Activated CD4-positive, alpha-beta T cell treated with anti-CD3 and anti-CD28 coated beads, Interleukin-2, amount 50 U/mL, for 1 hour (primary cell): ENCODE data around the gene NUP35.
"Not testable (repeated sequence)": the region's sequence is repeated elsewhere in the genome, so short reads cannot be mapped to it uniquely, and the experiment has no call there.

Experiments
- DNase-seq: peaks from one replicate; pipeline ENCODE4 v3.0.0-alpha.2; 2020

NUP35 gene

DNA sequence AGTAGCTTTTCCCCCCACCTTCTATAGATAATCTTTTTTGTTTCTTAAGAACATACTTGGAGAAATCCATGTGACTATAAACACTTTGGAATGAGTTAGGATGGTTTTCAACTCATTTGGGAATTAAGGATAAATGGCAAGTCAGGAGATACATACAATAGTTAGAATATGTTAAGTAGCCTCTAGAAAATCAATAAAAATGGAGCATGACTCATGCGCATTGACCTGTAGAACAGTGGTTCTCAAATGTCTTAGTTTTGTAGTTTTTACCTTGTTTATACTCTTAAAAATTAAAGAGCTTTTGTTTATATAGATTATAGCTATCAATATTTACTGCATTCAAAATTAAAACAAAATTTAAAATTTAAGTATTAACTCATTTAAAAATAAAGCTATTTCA is 24.7 kb downstream of the NUP35 start:
- no peak for DNase-seq

- DNase-seq: no peak
Observed at GRCh38 chr2:183149489-183149888, 25.2 kb downstream of the NUP35 start.

DNA sequence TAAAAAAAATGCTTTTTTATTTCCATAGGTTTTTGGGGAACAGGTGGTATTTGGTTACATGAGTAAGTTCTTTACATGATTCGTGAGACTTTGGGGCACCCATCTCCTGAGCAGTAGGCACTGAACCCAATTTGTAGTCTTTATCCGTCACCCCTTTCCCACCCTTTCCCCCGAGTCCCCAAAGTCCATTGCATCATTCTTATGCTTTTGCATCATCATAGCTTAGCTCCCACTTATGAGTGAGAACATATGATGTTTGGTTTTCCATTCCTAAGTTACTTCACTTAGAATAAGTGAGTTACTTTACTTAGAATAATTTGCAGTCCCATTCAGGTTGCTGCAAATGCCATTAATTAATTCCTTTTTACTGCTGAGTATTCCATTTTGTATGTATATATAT is 28.0 kb downstream of the NUP35 start:
- not testable (repeated sequence) for DNase-seq

DNA sequence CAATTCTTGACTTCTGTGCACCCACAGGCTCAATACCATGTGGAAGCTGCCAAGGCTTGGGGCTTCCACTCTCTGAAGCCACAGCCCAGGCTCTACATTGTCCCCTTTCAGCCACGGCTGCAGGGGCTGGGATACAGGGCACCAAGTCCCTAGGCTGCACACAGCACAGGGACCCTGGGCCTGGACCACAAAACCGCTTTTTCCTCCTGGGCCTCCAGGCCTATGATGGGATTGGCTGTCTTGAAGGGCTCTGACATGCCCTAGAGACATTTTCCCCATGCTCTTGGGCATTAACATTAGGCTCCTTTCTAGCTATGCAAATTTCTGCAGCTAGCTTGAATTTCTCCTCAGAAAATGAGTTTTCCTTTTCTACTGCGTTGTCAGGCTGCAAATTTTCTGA is 29.7 kb downstream of the NUP35 start:
- DNase-seq: no peak

GRCh38 chr2:183154772-183155171 is 30.5 kb downstream of the NUP35 start:
- not testable (repeated sequence) for DNase-seq

DNA sequence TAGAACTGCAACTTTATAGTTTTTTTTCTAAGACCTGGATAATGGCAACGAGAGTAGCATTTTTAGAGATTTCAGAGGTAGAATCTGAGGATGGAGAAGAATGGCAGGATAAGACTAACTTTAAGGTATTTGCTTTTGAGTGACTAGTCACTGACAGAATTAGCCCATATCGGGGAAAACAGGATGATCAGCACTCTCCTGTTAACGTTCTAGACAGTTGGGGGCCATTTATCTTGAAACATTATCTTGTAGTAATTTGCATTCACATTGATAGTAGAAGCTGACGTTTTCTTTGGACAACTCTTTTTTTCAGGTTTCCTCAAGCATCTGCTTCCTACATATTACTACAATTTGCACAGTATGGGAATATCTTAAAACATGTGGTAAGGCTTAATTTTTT is 32.9 kb downstream of the NUP35 start:
- DNase-seq: no peak

- no peak for DNase-seq
Observed at GRCh38 chr2:183162362-183162761, 38.1 kb downstream of the NUP35 start.

GRCh38 chr2:183163821-183164649 is 39.8 kb downstream of the NUP35 start:
- DNase-seq: no peak

DNA sequence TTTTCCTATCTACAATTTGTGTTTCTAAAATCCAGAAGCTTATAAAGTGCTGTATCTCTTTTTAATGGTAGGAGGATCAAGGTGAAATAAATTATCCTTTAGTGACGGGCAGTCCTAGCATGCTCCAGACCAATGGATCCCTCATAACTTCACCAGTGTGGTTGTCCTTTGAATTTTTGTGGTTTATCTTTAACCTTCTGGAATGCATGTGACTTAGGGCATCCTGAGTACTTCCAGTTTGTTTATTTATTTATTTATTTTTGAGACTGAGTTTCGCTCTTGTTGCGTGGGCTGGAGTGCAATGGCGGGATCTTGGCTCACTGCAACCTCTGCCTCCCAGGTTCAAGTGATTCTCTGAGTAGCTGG is 40.4 kb downstream of the NUP35 start:
- DNase-seq: no peak

- DNase-seq: no peak
Observed at GRCh38 chr2:183166210-183166609, 42.0 kb downstream of the NUP35 start.

DNA sequence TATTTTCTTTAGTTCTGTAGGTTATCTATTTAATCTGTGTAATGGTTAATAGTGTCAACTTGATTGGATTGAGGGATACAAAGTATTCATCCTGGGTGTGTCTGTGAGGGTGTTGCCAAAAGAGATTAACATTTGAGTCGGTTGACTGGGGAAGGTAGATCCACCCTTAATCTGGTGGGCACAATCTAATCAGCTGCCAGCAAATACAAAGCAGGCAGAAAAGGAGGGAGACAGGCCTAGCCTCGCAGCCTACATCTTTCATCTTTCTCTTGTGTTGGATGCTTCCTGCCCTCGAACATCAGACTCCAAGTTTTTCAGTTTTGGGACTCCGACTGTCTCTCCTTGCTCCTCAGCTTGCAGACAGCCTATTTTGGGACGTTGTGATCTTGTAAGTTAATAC is 42.7 kb downstream of the NUP35 start:
- DNase-seq: not testable (repeated sequence)

- no peak for DNase-seq
Observed at GRCh38 chr2:183172220-183172887, 48.1 kb downstream of the NUP35 start.

DNA sequence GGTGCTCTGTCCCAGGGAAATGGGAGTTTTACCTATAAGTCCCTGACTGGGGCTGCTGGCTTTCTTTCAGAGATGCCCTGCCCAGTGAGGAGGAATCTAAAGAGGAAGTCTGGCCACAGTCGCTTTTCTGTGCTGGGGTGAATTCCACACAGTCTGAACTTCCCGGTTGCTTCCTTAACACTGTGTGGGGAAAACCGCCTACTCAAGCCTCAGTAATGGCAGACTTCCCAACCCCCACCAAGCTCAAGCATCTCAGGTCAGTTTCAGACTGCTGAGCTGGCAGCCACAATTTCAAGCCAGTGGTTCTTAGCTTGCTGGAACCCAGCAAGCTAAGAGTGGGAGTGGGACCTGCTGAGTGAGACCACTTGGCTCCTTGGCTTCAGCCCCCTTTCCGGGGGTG is 54.9 kb downstream of the NUP35 start:
- no peak for DNase-seq

DNA sequence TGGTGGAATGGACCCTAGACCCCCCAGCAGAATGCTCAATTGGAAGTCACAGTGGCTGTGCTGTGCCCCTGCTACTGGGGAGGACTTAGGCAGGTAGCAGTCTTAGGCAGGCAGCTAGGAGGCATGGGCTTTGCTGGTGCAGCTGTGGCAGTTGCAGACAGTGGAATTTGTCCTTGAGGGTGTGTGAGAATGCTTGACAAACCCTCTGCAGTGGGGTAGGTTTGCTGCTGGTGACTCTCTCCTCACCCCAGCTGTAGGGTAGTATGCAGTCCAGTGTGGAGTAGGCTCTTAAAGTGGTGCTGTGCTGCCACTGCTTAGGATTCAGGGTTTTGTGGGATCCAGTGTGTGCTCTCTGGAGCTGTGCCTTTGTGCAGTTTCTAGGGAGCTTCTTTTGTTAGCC is 61.3 kb downstream of the NUP35 start:
- DNase-seq: no peak

DNA sequence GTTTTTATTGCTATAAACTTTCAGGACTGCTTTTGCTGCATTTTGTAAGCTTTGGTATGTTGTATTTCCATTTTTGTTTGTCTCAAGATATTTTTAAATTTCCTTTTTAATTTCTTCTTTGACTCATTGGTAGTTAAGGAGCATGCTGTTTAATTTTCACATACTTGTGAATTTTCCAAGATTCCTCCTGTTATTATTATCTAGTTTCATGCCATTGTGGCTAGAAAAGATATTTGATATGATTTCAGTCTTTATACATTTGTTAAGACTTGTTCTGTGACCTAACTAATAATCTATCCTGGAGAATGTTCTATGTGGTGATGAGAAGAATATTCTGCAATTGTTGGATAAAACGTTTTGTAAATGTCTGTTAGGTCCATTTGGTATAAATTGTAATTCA is 62.1 kb downstream of the NUP35 start:
- no peak for DNase-seq

DNA sequence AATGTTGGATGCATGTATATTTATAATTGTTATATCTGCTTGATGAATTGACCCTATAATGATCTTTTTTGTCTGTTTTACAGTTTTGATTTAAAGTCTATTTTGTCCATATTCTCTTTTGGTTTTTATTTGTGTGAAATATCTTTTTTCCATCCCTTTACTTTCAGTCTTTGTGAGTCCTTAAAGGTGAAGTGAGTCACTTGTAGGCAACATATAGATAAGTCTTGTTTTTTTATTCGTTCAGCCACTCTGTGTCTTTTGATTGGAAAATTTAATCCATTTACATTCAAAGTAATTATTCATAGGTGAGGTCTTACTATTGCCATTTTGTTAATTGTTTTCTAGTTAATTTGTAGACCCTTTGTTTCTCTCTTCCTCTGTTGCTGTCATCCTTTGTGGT is 62.5 kb downstream of the NUP35 start:
- DNase-seq: no peak

DNA sequence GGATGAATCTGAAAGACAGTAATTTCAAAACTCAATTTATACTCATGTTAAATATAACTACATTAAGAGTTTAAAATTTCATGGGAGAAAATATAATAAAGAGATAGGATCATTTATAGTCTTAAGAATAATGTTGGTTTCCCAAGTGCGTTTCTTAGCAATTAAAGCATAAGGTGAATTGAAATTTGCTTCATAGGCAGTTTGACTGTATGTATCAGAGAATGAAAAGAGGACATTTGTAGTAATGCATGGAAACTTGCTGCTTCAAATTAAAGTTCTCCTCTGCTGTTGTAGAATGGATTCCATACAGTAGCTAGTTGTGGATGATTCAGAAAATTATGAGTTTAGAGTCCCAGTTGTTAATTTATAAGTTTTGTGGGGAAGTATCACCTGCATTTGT is 68.1 kb downstream of the NUP35 start:
- no peak for DNase-seq

DNA sequence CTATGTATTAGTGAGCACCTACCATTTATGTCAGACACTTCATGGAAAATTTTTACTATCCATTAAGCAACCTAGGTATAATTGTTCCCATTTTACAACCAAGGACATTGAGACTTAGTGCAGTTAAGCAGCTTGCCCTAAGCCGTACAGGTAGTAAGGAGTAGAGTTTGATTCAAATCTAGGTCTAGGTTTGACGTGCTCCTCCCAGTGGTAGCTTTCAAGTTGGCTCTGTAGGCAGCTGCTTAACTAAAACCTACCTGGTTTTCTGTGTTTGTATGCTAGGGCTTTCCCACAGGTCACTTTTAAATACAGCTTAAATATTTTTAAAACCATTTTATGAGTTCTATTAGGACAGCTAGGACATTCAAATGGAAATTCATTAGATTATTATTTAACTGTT is 69.7 kb downstream of the NUP35 start:
- no peak for DNase-seq

DNA sequence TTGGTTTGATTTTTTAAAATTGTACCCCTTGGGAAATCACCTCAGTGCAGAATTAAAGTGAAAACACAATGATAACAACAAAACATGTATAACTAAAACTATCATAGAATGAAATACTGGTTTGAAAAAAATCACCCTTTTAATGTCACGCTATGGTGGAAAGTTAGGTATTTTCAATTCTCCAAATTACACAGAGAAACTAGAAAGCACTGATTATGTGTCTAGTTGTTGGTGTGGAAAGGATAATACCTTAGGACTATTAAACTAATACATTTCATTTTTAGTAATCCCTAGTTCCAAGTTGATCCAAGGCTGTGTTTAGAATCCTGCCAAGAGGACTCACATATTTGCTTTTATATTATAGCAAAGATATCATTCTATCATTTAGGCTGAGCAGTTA is 71.2 kb downstream of the NUP35 start:
- DNase-seq: no peak

DNA sequence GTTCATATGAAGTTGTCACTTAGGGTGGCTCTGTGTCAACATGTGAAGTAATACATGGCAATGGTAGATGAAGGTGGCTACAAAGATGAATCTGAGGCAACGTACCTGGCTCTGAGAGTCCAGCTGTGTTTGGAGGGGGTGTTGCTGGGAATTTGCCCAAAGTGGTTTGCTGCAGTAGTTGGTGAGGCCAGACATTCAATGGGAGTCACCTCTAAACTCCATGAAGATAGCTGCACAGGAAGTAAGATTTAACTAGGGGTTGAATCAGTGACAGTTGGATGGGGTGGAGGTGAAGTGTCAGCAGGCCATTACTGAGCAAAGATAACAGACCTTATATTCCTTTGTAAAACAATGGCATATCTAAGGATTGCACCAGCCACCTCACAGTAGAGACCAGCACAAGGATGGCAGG is 71.8 kb downstream of the NUP35 start:
- no peak for DNase-seq

DNA sequence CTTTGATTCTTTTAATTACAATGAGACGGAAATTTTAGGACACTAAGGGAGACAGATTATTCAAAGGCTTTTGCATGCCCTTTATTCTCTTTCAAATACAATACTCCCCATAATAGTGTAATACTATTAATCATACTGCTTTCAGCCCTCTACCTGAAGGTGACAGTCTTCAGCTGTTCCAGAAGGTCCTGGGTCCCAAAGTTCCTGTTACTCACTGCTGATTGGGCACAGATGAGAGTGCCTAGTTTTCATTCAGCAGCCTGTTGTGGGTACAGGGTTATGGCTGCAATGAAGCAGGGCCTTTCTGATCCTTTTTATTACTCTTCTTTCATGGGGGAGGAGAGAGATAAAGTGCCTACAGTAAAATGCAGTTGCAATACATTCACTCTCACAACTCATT is 80.2 kb downstream of the NUP35 start:
- no peak for DNase-seq

DNA sequence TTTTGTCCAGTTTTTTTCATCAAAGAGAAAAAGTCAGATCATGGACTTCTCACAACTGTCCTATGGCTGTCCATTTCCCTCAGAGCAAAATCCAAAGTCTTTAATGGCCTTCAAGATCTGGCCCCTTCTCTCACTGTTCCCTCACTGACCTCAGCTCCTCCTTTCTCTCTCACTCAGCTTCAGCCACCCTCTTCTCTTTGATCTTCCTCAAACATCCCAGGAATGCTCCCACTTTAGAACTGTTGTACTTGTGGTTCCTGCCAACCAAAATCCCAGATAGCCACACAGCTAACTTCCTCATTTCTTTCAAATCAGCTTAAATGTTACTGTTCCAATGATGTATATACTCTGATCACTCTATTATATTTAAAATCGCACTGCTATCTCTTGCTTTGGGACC is 82.9 kb downstream of the NUP35 start:
- DNase-seq: no peak

GRCh38 chr2:183209395-183210028 is 85.3 kb downstream of the NUP35 start:
- DNase-seq: no peak
